ENCODE measurements around the gene FAM210A.
"Not testable (repeated sequence)": the region's sequence is repeated elsewhere in the genome, so short reads cannot be mapped to it uniquely, and the experiment has no call there.

The FAM210A gene

DNA sequence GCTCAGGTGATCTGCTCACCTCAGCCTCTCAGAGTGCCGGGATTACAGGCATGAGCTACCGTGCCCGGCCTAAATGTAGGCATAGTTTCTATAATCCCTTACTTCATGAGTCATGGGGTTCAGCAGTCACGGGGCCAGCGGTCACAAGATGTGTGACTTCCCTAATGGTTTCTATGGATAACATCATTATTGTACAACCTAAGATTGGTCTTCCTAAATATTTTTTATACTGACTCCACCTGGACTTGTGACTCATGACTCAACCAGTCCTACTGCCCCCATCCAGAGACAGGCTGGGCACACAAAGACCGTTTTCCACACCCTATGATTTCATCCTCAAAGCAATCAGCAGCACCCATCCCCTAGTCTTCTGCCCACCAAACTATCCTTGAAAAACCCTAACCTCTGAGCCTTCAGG lies 15.9 kb downstream of the FAM210A start:
- H3K4me3 ChIP-seq (ENCODE audit: low read depth, low read length) = no peak overlapping the region

- H3K4me3 ChIP-seq (ENCODE audit: low read depth, low read length) = no peak overlapping the region
Measured at GRCh38 chr18:13703899-13704298, 22.5 kb downstream of the FAM210A start.

DNA sequence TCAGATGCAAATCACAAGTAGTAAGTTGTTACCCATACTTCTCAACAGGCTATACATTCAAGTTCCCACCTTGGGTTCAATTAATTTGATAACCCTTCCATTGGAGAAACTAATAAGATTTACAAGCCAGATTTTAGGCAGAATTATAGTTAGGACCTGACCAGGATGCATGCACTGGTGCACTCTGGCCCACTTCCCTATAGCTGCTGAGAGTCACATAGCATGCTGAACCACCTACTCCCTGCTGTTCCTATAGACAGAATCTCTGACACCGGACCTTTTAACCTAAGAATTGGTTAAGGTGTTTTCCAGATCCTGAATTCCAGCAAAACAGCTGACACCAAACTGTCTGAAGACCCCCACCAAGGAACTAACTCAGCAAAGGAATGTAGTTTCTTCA lies 26.2 kb downstream of the FAM210A start:
- no peak overlapping the region for H3K4me3 ChIP-seq (ENCODE audit: low read depth, low read length)

GRCh38 chr18:13696961-13697360 lies 29.4 kb downstream of the FAM210A start:
- H3K4me3 ChIP-seq (ENCODE audit: low read depth, low read length) = no peak overlapping the region

GRCh38 chr18:13695337-13695736 lies 31.0 kb downstream of the FAM210A start:
- H3K4me3 ChIP-seq (ENCODE audit: low read depth, low read length) = not testable (repeated sequence)

DNA sequence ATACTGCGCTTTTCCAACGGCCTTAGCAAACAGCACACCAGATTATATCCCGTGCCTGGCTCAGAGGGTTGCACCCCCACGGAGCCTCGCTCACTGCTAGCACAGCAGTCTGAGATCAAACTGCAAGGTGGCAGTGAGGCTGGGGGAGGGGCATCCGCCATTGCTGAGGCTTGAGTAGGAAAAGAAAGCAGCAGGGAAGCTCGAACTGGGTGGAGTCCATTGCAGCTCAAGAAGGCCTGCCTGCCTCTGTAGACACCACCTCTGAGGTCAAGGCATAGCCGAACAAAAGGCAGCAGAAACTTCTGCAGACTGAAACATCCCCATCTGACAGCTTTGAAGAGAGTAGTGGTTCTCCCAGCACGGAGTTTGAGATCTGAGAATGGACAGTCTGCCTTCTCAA lies 36.3 kb downstream of the FAM210A start:
- H3K4me3 ChIP-seq (ENCODE audit: low read depth, low read length) = not testable (repeated sequence)

- no peak overlapping the region for H3K4me3 ChIP-seq (ENCODE audit: low read depth, low read length)
Measured at GRCh38 chr18:13688191-13689136, 37.9 kb downstream of the FAM210A start.

- no peak overlapping the region for H3K4me3 ChIP-seq (ENCODE audit: low read depth, low read length)
Measured at GRCh38 chr18:13684546-13684945, 41.8 kb downstream of the FAM210A start.

GRCh38 chr18:13681701-13682100 lies 44.7 kb downstream of the FAM210A start:
- no peak overlapping the region for H3K4me3 ChIP-seq (ENCODE audit: low read depth, low read length)

DNA sequence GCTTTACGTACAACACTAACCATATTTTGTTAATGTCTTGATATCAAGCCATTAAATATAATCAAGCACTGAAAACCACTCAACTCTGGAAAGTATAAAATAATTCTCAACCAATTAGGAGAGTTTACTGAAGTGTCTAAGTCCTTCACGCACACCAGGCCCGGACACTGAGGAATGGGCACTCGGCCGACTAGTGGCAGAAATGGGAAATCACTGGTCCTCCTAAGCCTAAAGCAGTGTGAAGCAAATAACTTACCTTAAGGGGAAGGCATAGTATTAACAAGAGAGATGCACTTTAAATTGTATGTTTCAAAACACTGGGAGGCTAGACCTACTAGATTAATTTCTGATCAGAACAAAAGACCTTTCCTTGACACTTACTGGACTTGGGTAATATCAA lies 45.7 kb downstream of the FAM210A start:
- no peak overlapping the region for H3K4me3 ChIP-seq (ENCODE audit: low read depth, low read length)

DNA sequence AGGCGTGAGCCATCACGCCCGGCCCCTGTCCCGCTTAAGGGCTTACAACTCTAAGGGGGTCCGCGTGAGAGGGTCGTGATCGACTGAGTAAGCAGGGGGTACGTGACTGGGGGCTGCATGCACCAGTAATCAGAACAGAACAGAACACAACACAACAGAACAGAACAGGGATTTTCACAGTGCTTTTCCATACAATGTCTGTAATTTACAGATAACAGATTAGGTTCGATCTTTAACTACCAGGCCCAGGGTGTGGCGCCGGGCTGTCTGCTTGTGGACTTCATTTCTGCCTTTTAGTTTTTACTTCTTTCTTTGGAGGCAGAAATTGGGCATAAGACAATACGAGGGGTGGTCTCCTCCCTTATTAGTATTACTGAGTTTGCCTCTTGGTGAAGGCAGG lies 49.0 kb downstream of the FAM210A start:
- not testable (repeated sequence) for H3K4me3 ChIP-seq (ENCODE audit: low read depth, low read length)

DNA sequence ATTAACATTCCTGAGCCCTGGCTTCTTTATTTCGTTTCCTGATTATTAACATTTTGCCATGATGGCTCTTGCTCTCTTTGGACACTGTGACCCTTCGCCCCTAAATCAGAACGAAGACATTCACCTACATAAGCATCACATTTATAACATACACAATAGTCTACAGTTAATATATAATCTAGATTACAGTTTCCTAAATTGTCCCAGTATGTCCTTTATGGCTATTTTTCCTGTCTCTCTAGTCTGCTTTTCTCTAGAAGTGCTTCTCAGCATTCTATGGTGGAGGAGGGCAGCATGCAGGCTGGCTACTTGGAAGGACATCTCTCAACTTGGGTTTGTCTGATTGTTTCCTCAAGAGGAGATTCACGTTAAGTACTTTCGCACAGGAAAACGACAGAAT lies 49.9 kb downstream of the FAM210A start:
- H3K4me3 ChIP-seq (ENCODE audit: low read depth, low read length) = no peak overlapping the region

- no peak overlapping the region for H3K4me3 ChIP-seq (ENCODE audit: low read depth, low read length)
Measured at GRCh38 chr18:13672657-13673056, 53.7 kb downstream of the FAM210A start.

GRCh38 chr18:13661779-13662256 lies 64.5 kb downstream of the FAM210A start:
- H3K4me3 ChIP-seq (ENCODE audit: low read depth, low read length) = no peak overlapping the region

- no peak overlapping the region for H3K4me3 ChIP-seq (ENCODE audit: low read depth, low read length)
Measured at GRCh38 chr18:13661051-13661778, 65.1 kb downstream of the FAM210A start.

DNA sequence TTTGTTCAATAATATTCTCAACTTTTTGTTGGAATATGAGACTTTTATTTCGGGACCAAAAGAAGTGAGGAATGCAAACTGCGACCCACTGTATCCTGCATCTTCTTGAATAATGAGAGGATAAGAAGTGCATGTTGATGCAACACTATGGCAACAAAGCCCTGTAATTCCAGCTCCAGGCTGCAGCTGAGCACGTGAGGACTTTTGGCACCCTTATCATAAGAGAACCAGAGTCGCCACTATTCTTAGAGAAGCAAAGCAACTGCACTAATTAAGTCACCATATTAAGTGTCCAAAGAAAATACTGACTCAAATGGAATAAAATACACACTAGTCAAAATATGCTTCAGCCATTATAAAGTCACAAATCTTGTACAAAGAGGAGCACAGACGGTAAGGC lies 65.8 kb downstream of the FAM210A start:
- H3K4me3 ChIP-seq (ENCODE audit: low read depth, low read length) = no peak overlapping the region

DNA sequence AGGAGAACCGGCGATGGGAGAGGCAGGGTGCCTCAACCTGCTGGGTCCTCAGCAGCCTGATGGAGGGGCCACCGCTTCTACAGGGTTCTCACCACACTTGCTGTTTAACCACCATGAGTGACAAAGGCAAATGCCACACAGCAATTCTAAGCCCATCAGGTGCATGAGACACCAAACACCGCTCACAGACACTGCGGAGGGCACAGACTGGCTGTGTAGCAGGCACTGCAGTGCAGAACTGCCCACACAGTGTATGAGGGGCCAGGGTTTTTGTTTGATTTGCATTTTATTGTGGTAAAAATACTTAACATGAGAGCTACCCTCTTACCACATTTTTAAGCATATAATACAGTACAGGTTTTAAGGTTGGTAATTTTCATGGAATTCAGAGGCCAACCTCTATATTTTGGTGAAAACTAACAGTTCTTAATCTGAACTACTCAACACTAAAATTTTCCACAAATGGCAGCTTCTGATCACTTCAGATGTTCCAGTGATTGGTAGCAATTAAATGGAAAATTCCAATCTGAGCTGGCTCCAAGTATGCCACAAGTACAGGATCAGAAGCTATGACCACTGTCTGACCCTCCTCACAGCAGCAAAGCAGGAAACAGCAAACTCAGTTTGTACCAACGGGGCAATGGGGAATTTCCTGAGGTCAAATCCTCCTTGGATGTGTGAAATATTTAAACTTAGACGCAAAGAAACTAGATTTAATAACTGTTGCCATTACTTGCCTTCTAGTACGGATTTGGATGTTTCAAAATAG lies 67.7 kb downstream of the FAM210A start:
- no peak overlapping the region for H3K4me3 ChIP-seq (ENCODE audit: low read depth, low read length)

GRCh38 chr18:13657974-13658373 lies 68.4 kb downstream of the FAM210A start:
- no peak overlapping the region for H3K4me3 ChIP-seq (ENCODE audit: low read depth, low read length)

GRCh38 chr18:13653746-13654433 lies 72.5 kb downstream of the FAM210A start:
- no peak overlapping the region for H3K4me3 ChIP-seq (ENCODE audit: low read depth, low read length)
